ENCODE measurements around the gene C20orf144. TPM values are rescaled to one million over a fixed set of nuclear protein-coding genes. Genes with fewer than 3 reads are reported as not detected.
"Not testable (repeated sequence)": the region's sequence is repeated elsewhere in the genome, so short reads cannot be mapped to it uniquely, and the experiment has no call there.

Gene C20orf144
- total RNA-seq, 1 donor from 2014 or later = 0.61 TPM

GRCh38 chr20:33689973-33690372 is 27.8 kb downstream of the C20orf144 start:
- intact Hi-C loops (cut with micrococcal nuclease) = loop anchor here (1.0 to 10.0 kb wide), 4 partner anchors 16 to 1187 kb away; partner anchors contain the start of genes ACSS2, DYNLRB1, NECAB3 and PXMP4

GRCh38 chr20:33693289-33693688 is 31.2 kb downstream of the C20orf144 start:
- intact Hi-C loops (cut with micrococcal nuclease) = no loop called here

DNA sequence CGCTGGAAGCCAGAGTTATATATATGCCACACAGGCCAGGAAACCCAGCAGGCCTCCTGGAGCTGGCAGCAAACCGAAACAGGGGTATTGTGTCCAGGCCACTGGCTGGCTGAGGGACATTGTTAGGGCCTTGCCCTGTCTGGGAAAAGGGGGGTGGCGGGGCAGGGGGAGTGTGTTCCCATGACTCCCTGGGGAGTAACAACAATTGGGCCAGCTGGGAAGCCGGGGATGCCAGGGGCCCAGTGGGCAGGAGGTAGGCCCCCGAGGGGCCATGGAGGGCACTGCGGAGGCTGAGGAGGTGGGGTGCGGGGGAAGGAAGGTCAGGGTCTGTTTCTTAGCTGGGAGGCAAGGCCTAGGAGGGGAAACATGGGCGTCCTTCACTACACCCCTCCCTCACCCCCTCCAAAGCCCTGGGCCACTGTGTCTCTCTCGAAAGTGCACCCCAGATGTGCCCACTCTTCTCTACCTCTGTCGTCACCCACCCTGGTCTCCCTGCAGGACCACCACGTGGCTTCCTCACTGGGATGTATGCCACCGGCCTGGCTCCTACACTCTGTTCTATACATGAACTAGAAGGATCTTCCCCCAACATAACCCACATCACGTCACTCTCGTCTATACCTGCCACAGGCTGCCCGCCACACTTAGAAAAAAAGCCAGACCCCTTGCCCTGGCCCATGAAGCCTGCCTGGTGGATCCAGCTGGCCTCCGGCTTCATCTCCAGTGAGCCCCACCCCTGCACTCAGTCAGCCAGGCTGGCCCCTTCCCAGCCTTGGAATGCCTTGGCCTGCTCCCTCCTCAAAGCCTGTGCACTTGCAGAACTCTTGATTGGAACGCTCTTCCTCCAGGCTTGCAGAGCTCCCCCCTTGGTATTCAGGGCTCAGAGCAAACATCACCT is 31.9 kb downstream of the C20orf144 start:
- intact Hi-C loops (cut with micrococcal nuclease) = no loop called here

- intact Hi-C loops (cut with micrococcal nuclease) = no loop called here
These were observed 32.5 kb downstream of the C20orf144 start for GRCh38 chr20:33694639-33695012.

DNA sequence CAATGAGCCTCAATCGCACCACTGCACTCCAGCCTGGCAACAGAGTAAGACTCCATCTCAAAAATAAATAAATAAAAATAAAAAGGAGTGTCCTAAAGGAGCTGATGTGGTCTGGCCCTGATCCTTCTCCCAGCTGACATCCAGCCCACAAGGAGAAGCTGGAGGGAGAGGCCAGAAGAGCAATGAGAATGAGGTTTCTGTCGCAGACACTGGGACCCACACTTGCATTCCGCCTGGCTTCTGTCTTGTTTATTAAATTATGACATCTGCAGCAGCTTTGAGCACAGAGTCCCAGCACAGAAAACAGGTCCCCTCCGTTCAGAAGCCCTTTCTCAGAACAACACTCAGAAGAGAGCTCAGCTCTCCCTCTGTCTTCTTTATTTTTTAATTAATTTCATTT is 34.3 kb downstream of the C20orf144 start:
- intact Hi-C loops (cut with micrococcal nuclease) = no loop called here

GRCh38 chr20:33697129-33697528 is 35.0 kb downstream of the C20orf144 start:
- intact Hi-C loops (cut with micrococcal nuclease) = no loop called here

DNA sequence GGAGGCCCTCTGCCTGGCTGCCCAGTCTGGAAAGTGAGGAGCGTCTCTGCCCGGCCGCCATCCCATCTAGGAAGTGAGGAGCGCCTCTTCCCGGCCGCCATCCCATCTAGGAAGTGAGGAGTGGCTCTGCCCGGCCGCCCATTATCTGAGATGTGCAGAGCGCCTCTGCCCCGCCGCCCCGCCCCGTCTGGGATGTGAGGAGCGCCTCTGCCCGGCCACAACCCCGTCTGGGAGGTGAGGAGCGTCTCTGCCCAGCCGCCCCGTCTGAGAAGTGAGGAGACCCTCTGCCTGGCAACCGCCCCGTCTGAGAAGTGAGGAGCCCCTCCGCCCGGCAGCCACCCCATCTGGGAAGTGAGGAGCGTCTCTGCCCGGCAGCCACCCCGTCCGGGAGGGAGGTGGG is 36.8 kb downstream of the C20orf144 start:
- intact Hi-C loops (cut with micrococcal nuclease) = not testable (repeated sequence)

DNA sequence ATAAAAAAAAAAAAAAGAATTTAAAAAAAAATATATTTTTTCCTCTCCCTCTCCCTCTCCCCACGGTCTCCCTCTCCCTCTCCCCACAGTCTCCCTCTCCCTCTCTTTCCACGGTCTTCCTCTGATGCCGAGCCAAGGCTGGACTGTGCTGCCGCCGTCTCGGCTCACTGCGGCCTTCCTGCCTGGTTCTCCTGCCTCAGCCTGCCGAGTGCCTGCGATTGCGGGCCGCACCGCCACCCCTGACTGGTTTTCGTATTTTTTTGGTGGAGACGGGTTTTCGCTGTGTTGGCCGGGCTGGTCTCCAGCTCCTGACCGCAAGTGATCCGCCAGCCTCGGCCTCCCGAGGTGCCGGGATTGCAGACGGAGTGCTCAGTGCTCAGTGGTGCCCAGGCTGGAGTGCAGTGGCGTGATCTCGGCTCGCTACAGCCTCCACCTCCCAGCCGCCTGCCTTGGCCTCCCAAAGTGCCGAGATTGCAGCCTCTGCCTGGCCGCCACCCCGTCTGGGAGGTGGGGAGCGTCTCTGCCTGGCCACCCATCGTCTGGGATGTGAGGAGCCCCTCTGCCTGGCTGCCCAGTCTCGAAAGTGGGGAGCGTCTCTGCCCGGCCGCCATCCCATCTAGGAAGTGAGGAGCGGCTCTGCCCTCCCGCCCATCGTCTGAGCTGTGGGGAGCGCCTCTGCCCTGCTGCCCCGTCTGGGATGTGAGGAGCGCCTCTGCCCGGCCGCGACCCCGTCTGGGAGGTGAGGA is 38.7 kb downstream of the C20orf144 start:
- intact Hi-C loops (cut with micrococcal nuclease) = not testable (repeated sequence)

GRCh38 chr20:33701629-33702450 is 39.7 kb downstream of the C20orf144 start:
- intact Hi-C loops (cut with micrococcal nuclease) = no loop called here

- intact Hi-C loops (cut with micrococcal nuclease) = no loop called here
These were observed 40.7 kb downstream of the C20orf144 start for GRCh38 chr20:33702861-33703260.

- intact Hi-C loops (cut with micrococcal nuclease) = no loop called here
These were observed 41.5 kb downstream of the C20orf144 start for GRCh38 chr20:33703498-33704137.

DNA sequence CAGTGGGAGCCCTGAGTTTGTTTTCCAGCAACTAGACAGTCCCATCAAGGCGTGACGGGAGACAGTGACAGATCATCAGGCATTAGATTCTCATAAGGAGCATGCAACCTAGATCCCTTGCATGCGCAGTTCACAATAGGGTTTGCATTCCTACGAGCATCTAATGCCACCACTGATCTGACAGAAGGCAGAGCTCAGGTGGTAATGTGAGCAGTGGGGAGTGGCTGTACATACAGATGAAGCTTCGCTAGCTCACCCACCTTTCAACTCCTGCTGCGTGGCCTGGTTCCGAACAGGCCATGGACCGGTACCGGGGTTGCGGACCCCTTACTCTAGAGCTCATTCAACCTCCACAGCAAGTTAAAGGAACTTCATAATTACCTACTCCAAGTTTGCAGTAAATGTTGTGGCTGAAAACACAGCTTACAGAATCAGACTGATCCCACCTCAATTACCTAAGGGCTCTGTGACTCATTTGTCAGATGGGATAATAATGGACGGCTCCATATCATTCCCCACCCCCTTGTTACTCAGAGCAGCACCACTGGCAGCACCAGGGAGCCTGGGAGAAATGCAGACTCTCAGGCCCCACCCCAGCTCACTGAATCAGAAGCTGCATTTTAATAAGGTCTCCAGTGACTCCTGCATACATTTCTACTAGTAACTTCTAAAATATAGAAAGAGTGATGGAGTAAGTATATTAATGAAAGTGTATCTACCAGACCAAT is 42.2 kb downstream of the C20orf144 start:
- intact Hi-C loops (cut with micrococcal nuclease) = no loop called here

DNA sequence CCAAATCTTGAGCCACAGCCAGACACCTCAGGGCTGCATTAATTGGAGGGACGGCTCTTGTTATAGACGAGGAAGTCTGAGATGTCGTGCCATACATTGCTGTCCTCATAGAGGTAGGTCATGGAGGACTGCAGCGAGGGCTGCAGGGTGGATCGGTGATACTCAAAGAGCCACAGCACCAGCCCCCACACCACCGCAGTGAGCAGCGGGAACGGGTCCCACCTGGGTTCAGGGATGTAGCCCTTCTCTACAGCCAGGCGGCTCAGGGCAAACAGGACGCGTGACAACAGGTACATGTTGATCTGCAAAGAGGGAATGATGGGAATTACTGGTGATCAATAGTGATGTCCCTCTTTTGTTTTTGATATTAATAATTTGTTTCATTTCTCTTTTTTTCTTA is 45.5 kb downstream of the C20orf144 start:
- intact Hi-C loops (cut with micrococcal nuclease) = no loop called here

GRCh38 chr20:33709398-33709797 is 47.3 kb downstream of the C20orf144 start:
- intact Hi-C loops (cut with micrococcal nuclease) = no loop called here

- intact Hi-C loops (cut with micrococcal nuclease) = no loop called here
These were observed 47.9 kb downstream of the C20orf144 start for GRCh38 chr20:33709905-33710541.

GRCh38 chr20:33710681-33711445 is 48.7 kb downstream of the C20orf144 start:
- intact Hi-C loops (cut with micrococcal nuclease) = no loop called here

DNA sequence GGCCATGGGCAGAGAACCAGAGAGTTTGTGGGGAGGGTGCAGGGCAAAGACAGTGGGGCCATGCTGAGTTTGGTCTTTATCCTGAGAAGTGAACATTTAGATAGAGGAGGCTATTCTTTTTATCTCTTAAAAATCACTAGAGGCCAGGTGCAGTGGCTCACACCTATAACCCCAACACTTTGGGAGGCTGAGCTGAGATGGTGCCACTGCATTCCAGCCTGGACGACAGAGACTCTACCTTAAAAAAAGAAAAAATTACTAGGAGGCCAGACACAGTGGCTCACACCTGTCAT is 49.3 kb downstream of the C20orf144 start:
- intact Hi-C loops (cut with micrococcal nuclease) = no loop called here
